ENCODE measurements around the gene RFX1. TPM values are rescaled to one million over a fixed set of nuclear protein-coding genes. Genes with fewer than 3 reads are reported as not detected.

The RFX1 gene
- total RNA-seq, 1 experiment from 2014 or later, result 20.4 TPM

DNA sequence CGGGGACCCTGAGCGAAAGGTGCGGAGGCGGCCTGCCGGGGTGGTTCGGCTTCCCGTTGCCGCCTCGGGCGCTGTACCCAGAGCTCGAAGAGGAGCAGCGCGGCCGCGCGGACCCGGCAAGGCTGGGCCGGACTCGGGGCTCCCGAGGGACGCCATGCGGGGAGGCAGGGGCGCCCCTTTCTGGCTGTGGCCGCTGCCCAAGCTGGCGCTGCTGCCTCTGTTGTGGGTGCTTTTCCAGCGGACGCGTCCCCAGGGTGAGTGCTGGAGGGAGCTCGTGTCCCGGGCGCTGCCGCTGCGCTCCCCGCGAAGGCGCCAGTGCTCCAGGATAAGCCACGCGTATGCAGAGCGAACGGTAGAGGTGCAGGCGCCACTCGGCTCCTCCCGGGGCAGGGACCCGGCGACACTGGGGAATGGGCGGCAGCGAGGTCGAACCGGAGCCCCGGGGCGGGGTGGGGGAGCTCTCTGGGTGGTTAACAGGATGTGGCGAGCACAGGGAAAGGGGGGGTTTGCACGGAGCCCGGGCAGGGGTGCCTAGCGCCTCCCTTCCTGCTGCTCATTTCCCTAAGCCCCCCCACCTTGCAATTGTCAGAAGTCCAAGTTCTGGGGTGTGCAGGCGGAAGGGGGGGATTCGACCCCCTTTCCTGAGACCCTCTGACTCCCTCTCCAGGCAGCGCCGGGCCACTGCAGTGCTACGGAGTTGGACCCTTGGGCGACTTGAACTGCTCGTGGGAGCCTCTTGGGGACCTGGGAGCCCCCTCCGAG lies 25.8 kb upstream of the RFX1 start, which contains the start of gene IL27RA (continued):
- no peak for TF ChIP-seq SMAD3 (CRISPR knock-in tag; IDR thresholded peaks at IDR 0.05; ENCODE audit: borderline replicate concordance)
- TF ChIP-seq, protein P1, sequence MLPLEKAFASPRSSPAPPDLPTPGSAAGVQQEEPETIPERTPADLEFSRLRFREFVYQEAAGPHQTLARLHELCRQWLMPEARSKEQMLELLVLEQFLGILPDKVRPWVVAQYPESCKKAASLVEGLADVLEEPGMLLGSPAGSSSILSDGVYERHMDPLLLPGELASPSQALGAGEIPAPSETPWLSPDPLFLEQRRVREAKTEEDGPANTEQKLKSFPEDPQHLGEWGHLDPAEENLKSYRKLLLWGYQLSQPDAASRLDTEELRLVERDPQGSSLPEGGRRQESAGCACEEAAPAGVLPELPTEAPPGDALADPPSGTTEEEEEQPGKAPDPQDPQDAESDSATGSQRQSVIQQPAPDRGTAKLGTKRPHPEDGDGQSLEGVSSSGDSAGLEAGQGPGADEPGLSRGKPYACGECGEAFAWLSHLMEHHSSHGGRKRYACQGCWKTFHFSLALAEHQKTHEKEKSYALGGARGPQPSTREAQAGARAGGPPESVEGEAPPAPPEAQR (CRISPR knock-in tag; IDR thresholded peaks at IDR 0.05), result no peak
- TF ChIP-seq ATF1 (CRISPR knock-in tag; IDR thresholded peaks at IDR 0.05), result no peak
- TF ChIP-seq, protein P2, sequence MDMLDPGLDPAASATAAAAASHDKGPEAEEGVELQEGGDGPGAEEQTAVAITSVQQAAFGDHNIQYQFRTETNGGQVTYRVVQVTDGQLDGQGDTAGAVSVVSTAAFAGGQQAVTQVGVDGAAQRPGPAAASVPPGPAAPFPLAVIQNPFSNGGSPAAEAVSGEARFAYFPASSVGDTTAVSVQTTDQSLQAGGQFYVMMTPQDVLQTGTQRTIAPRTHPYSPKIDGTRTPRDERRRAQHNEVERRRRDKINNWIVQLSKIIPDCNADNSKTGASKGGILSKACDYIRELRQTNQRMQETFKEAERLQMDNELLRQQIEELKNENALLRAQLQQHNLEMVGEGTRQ (CRISPR knock-in tag; IDR thresholded peaks at IDR 0.05), result no peak
- TF ChIP-seq, protein P3, sequence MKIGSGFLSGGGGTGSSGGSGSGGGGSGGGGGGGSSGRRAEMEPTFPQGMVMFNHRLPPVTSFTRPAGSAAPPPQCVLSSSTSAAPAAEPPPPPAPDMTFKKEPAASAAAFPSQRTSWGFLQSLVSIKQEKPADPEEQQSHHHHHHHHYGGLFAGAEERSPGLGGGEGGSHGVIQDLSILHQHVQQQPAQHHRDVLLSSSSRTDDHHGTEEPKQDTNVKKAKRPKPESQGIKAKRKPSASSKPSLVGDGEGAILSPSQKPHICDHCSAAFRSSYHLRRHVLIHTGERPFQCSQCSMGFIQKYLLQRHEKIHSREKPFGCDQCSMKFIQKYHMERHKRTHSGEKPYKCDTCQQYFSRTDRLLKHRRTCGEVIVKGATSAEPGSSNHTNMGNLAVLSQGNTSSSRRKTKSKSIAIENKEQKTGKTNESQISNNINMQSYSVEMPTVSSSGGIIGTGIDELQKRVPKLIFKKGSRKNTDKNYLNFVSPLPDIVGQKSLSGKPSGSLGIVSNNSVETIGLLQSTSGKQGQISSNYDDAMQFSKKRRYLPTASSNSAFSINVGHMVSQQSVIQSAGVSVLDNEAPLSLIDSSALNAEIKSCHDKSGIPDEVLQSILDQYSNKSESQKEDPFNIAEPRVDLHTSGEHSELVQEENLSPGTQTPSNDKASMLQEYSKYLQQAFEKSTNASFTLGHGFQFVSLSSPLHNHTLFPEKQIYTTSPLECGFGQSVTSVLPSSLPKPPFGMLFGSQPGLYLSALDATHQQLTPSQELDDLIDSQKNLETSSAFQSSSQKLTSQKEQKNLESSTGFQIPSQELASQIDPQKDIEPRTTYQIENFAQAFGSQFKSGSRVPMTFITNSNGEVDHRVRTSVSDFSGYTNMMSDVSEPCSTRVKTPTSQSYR (CRISPR knock-in tag; IDR thresholded peaks at IDR 0.05), result 0 out of 2 replicates have a peak, but pooled peaks have one; percentile 17
- TF ChIP-seq, protein P4, sequence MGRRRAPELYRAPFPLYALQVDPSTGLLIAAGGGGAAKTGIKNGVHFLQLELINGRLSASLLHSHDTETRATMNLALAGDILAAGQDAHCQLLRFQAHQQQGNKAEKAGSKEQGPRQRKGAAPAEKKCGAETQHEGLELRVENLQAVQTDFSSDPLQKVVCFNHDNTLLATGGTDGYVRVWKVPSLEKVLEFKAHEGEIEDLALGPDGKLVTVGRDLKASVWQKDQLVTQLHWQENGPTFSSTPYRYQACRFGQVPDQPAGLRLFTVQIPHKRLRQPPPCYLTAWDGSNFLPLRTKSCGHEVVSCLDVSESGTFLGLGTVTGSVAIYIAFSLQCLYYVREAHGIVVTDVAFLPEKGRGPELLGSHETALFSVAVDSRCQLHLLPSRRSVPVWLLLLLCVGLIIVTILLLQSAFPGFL (CRISPR knock-in tag; IDR thresholded peaks at IDR 0.05; ENCODE audit: borderline replicate concordance), result no peak
- TF ChIP-seq ZNF263 (CRISPR knock-in tag; IDR thresholded peaks at IDR 0.05; ENCODE audit: low read depth), result no peak
- no peak for TF ChIP-seq TCF7 (CRISPR knock-in tag; IDR thresholded peaks at IDR 0.05; ENCODE audit: low read depth)
- TF ChIP-seq FOXK1 (CRISPR knock-in tag; IDR thresholded peaks at IDR 0.05), result no peak
- no peak for TF ChIP-seq GTF2I (CRISPR knock-in tag; conservative IDR thresholded peaks at IDR 0.05)
- TF ChIP-seq GABPB1 (CRISPR knock-in tag; IDR thresholded peaks at IDR 0.05), result no peak; the same call in 1 of the 2 replicates
- TF ChIP-seq SMAD4 (CRISPR knock-in tag; IDR thresholded peaks at IDR 0.05), result no peak
- no peak for TF ChIP-seq TEAD1 (CRISPR knock-in tag; IDR thresholded peaks at IDR 0.05)
- TF ChIP-seq, protein P5, sequence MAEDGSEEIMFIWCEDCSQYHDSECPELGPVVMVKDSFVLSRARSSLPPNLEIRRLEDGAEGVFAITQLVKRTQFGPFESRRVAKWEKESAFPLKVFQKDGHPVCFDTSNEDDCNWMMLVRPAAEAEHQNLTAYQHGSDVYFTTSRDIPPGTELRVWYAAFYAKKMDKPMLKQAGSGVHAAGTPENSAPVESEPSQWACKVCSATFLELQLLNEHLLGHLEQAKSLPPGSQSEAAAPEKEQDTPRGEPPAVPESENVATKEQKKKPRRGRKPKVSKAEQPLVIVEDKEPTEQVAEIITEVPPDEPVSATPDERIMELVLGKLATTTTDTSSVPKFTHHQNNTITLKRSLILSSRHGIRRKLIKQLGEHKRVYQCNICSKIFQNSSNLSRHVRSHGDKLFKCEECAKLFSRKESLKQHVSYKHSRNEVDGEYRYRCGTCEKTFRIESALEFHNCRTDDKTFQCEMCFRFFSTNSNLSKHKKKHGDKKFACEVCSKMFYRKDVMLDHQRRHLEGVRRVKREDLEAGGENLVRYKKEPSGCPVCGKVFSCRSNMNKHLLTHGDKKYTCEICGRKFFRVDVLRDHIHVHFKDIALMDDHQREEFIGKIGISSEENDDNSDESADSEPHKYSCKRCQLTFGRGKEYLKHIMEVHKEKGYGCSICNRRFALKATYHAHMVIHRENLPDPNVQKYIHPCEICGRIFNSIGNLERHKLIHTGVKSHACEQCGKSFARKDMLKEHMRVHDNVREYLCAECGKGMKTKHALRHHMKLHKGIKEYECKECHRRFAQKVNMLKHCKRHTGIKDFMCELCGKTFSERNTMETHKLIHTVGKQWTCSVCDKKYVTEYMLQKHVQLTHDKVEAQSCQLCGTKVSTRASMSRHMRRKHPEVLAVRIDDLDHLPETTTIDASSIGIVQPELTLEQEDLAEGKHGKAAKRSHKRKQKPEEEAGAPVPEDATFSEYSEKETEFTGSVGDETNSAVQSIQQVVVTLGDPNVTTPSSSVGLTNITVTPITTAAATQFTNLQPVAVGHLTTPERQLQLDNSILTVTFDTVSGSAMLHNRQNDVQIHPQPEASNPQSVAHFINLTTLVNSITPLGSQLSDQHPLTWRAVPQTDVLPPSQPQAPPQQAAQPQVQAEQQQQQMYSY (CRISPR knock-in tag; IDR thresholded peaks at IDR 0.05), result no peak
- TF ChIP-seq ZNF317 (CRISPR knock-in tag; IDR thresholded peaks at IDR 0.05; ENCODE audit: borderline replicate concordance, low read depth), result no peak
- no peak for TF ChIP-seq CREM (CRISPR knock-in tag; IDR thresholded peaks at IDR 0.05)
- TF ChIP-seq, protein P6, sequence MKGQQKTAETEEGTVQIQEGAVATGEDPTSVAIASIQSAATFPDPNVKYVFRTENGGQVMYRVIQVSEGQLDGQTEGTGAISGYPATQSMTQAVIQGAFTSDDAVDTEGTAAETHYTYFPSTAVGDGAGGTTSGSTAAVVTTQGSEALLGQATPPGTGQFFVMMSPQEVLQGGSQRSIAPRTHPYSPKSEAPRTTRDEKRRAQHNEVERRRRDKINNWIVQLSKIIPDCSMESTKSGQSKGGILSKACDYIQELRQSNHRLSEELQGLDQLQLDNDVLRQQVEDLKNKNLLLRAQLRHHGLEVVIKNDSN (CRISPR knock-in tag; IDR thresholded peaks at IDR 0.05), result no peak
- no peak for TF ChIP-seq ELF4 (CRISPR knock-in tag; IDR thresholded peaks at IDR 0.05; ENCODE audit: low read depth)
- no peak for TF ChIP-seq NR1H2 (CRISPR knock-in tag; IDR thresholded peaks at IDR 0.05)
- TF ChIP-seq JUN (CRISPR knock-in tag; IDR thresholded peaks at IDR 0.05), result peak; percentile 68; the same call in 1 of the 2 replicates
- peak; percentile 45; the same call in 1 of the 2 replicates for TF ChIP-seq ZBTB21 (CRISPR knock-in tag; IDR thresholded peaks at IDR 0.05; ENCODE audit: borderline replicate concordance)
- no peak for TF ChIP-seq ZNF416 (CRISPR knock-in tag; IDR thresholded peaks at IDR 0.05)
- TF ChIP-seq, protein P7, sequence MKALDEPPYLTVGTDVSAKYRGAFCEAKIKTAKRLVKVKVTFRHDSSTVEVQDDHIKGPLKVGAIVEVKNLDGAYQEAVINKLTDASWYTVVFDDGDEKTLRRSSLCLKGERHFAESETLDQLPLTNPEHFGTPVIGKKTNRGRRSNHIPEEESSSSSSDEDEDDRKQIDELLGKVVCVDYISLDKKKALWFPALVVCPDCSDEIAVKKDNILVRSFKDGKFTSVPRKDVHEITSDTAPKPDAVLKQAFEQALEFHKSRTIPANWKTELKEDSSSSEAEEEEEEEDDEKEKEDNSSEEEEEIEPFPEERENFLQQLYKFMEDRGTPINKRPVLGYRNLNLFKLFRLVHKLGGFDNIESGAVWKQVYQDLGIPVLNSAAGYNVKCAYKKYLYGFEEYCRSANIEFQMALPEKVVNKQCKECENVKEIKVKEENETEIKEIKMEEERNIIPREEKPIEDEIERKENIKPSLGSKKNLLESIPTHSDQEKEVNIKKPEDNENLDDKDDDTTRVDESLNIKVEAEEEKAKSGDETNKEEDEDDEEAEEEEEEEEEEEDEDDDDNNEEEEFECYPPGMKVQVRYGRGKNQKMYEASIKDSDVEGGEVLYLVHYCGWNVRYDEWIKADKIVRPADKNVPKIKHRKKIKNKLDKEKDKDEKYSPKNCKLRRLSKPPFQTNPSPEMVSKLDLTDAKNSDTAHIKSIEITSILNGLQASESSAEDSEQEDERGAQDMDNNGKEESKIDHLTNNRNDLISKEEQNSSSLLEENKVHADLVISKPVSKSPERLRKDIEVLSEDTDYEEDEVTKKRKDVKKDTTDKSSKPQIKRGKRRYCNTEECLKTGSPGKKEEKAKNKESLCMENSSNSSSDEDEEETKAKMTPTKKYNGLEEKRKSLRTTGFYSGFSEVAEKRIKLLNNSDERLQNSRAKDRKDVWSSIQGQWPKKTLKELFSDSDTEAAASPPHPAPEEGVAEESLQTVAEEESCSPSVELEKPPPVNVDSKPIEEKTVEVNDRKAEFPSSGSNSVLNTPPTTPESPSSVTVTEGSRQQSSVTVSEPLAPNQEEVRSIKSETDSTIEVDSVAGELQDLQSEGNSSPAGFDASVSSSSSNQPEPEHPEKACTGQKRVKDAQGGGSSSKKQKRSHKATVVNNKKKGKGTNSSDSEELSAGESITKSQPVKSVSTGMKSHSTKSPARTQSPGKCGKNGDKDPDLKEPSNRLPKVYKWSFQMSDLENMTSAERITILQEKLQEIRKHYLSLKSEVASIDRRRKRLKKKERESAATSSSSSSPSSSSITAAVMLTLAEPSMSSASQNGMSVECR (CRISPR knock-in tag; IDR thresholded peaks at IDR 0.05; ENCODE audit: borderline replicate concordance), result 0 out of 2 replicates have a peak, but pooled peaks have one; percentile 58
